Endothelial cell of umbilical vein (primary cell): Measurements from ENCODE around the gene ATXN7. TPM values are rescaled to one million over a fixed set of nuclear protein-coding genes. Genes with fewer than 3 reads are reported as not detected.

Experiments used
- BruUV-seq: library from RNA; stranded (reverse); fragments of 400-500 nt; replicated peaks from 2 replicates; lab custom pipeline; 2021; lab: Mats Ljungman, UMichigan
- CTCF ChIA-PET: fragments of 300-600, 350-600 bp; sonication (Branson Sonifier 250); formaldehyde crosslinking; loops from one replicate; lab custom pipeline; 2021; ENCODE audit warnings: antibody characterized with exemption, inconsistent platforms; lab: Charles Lee
- POLR2A ChIA-PET: fragments of 300-600, 350-600 bp; sonication (Branson Sonifier 250); formaldehyde crosslinking; loops from one replicate; lab custom pipeline; 2021; ENCODE audit warnings: antibody characterized with exemption, inconsistent platforms; lab: Charles Lee
- DNase-seq: peaks from one replicate; pipeline ENCODE4 v3.0.0-alpha.2; 2011; ENCODE audit warnings: low read depth, low spot score
- FAIRE-seq: peaks from 2 replicates; lab custom pipeline; 2011; peaks lifted over from hg19 to GRCh38; lab: Jason Lieb, UNC
- H2AFZ ChIP-seq: 2 replicates; pipeline ENCODE4 v1.6.0; 2012; ENCODE audit warnings: low read depth, low read length, control low read depth, inconsistent platforms
- H3K27ac ChIP-seq: 2 replicates; pipeline ENCODE4 v1.5.1; 2011; ENCODE audit warnings: low read depth, mild to moderate bottlenecking, control low read depth, low read length, moderate library complexity; ENCODE audit not compliant: insufficient read depth
- H3K27me3 ChIP-seq, 2 experiments: 2 replicates each; pipeline versions ENCODE4 v1.6.0 to v1.6.1; 2011; ENCODE audit warnings: low read length in 2 of 2, mixed read lengths in 1 of 2; ENCODE audit not compliant: control insufficient read depth in 2 of 2, insufficient read depth in 2 of 2
- H3K36me3 ChIP-seq, 2 experiments: 2 replicates in 1 of 2; 3 replicates in 1 of 2; pipeline ENCODE4 v1.5.1; 2011; ENCODE audit warnings: low read length in 2 of 2, mild to moderate bottlenecking in 1 of 2, moderate library complexity in 1 of 2; ENCODE audit not compliant: control insufficient read depth in 2 of 2, insufficient read depth in 2 of 2; ENCODE audit errors: extremely low read depth in 1 of 2
- H3K4me1 ChIP-seq: 3 replicates; pipeline ENCODE4 v1.5.1; 2011; ENCODE audit warnings: mild to moderate bottlenecking, low read length; ENCODE audit not compliant: control insufficient read depth, insufficient read depth; ENCODE audit errors: extremely low read depth
- H3K4me2 ChIP-seq: 2 replicates; pipeline ENCODE4 v1.6.1; 2011; ENCODE audit warnings: low read length, control low read depth, mixed read lengths; ENCODE audit not compliant: insufficient read depth
- H3K4me3 ChIP-seq, 3 experiments: fragments of 200-600 bp in 1 of 3; sonication (generic), shearing (Covaris generic) in 1 of 3; replicated peaks in 1 of 3; 2 replicates each; pipeline ENCODE4 v1.5.1; 2011 to 2016; ENCODE audit warnings: control low read depth in 3 of 3, low read length in 3 of 3, mild to moderate bottlenecking in 2 of 3, inconsistent platforms in 1 of 3, low read depth in 1 of 3, moderate library complexity in 1 of 3; ENCODE audit not compliant: insufficient read depth in 1 of 3
- H3K79me2 ChIP-seq: 2 replicates; pipeline ENCODE4 v1.6.0; 2012; ENCODE audit warnings: low read length, inconsistent platforms; ENCODE audit not compliant: control insufficient read depth, insufficient read depth
- H3K9ac ChIP-seq: replicated peaks from 2 replicates; pipeline ENCODE3; 2011; ENCODE audit warnings: low read length, control low read depth; ENCODE audit not compliant: insufficient read depth; ENCODE audit errors: extremely low read depth
- H3K9me1 ChIP-seq: replicated peaks from 3 replicates; pipeline ENCODE4 v1.6.0; 2011; ENCODE audit warnings: mild to moderate bottlenecking, low read length; ENCODE audit not compliant: control insufficient read depth, insufficient read depth; ENCODE audit errors: extremely low read depth
- H3K9me3 ChIP-seq: replicated peaks from 2 replicates; pipeline ENCODE4 v1.5.1; 2012; ENCODE audit warnings: low read length, inconsistent platforms; ENCODE audit not compliant: control insufficient read depth, insufficient read depth
- H4K20me1 ChIP-seq: replicated peaks from 2 replicates; pipeline ENCODE3; 2011; ENCODE audit warnings: mild to moderate bottlenecking, low read length; ENCODE audit not compliant: control insufficient read depth, insufficient read depth; ENCODE audit errors: extremely low read depth
- EZH2 ChIP-seq: IDR thresholded peaks from 2 replicates; pipeline ENCODE4 v1.6.1; 2012; ENCODE audit warnings: borderline replicate concordance, low read depth, mild to moderate bottlenecking, moderate library complexity, low read length, inconsistent platforms; ENCODE audit not compliant: severe bottlenecking
- FOS ChIP-seq: IDR thresholded peaks from 2 replicates; pipeline ENCODE4 v1.6.1; 2011; ENCODE audit warnings: mild to moderate bottlenecking, low read length, moderate library complexity, borderline replicate concordance; ENCODE audit not compliant: insufficient read depth
- GATA2 ChIP-seq: IDR thresholded peaks from 2 replicates; pipeline ENCODE4 v1.7.0; 2011; ENCODE audit warnings: low read depth, mild to moderate bottlenecking, moderate library complexity, mixed read lengths, low read length; ENCODE audit not compliant: insufficient read length, insufficient read depth
- JUN ChIP-seq: IDR thresholded peaks from 2 replicates; pipeline ENCODE4 v1.6.1; 2011; ENCODE audit warnings: borderline replicate concordance, low read depth; ENCODE audit not compliant: insufficient read length, insufficient read depth
- MYC ChIP-seq: IDR thresholded peaks from one replicate; pipeline ENCODE4 v1.6.1; 2011; ENCODE audit warnings: mild to moderate bottlenecking, low read depth, low read length
- POLR2A ChIP-seq: IDR thresholded peaks from 2 replicates; pipeline ENCODE4 v1.6.1; 2012; ENCODE audit warnings: low read depth, mild to moderate bottlenecking, control low read depth, low read length
- POLR2AphosphoS5 ChIP-seq: IDR thresholded peaks from 2 replicates; pipeline ENCODE4 v1.6.1; 2012; ENCODE audit warnings: low read depth, mild to moderate bottlenecking, control low read depth, low read length, moderate library complexity; ENCODE audit not compliant: insufficient read depth
- dilution Hi-C: fragments of 300-500 bp; cut with MboI; formaldehyde crosslinking; loops from one replicate; pipeline ENCODE4 v1.15.0; 2019; ENCODE audit warnings: low sequenced_read_pairs; ENCODE audit not compliant: extremely low pct_ligation_motif_present
- intact Hi-C: fragments of 100-400 bp; cut with micrococcal nuclease; formaldehyde crosslinking; loops from one replicate; pipeline ENCODE4 v1.10.0; 2022
- polyA plus RNA-seq, 4 experiments: library from polyadenylated mRNA; depleted of rRNA in 3 of 4; stranded (reverse) in 3 of 4; unstranded in 1 of 4; fragments of >200 nt; gene quantifications; 2 replicates each; pipeline versions ENCODE4 v1.2.1 to v1.2.3, GENCODE V29; 2011 to 2012; ENCODE audit warnings: missing spikeins in 1 of 4
- total RNA-seq: library from RNA; stranded (reverse); gene quantifications from 2 replicates; pipeline ENCODE4 v1.2.3, GENCODE V29; 2021
- TF ChIP-seq, protein P1 (sequence below), 2 donors: IDR thresholded peaks; 1 replicate in 1 of 2; 2 replicates in 1 of 2; pipeline ENCODE4 v1.5.1; 2011; ENCODE audit warnings: low read length in 2 of 2, mild to moderate bottlenecking in 2 of 2, moderate library complexity in 2 of 2, control low read depth in 1 of 2, inconsistent platforms in 1 of 2, low read depth in 1 of 2; ENCODE audit not compliant: insufficient read depth in 1 of 2; ENCODE audit errors: extremely low read depth in 1 of 2
- TF ChIP-seq, protein P2 (sequence below): IDR thresholded peaks from 2 replicates; pipeline ENCODE4 v1.6.1; 2011; ENCODE audit not compliant: insufficient read depth, insufficient read length

The ATXN7 gene
- total and polyA plus RNA-seq, 2 donors (not counting 3 experiments of a cell fraction or from before 2014, with no cell fraction given), result 21.2 to 34.7 TPM

DNA sequence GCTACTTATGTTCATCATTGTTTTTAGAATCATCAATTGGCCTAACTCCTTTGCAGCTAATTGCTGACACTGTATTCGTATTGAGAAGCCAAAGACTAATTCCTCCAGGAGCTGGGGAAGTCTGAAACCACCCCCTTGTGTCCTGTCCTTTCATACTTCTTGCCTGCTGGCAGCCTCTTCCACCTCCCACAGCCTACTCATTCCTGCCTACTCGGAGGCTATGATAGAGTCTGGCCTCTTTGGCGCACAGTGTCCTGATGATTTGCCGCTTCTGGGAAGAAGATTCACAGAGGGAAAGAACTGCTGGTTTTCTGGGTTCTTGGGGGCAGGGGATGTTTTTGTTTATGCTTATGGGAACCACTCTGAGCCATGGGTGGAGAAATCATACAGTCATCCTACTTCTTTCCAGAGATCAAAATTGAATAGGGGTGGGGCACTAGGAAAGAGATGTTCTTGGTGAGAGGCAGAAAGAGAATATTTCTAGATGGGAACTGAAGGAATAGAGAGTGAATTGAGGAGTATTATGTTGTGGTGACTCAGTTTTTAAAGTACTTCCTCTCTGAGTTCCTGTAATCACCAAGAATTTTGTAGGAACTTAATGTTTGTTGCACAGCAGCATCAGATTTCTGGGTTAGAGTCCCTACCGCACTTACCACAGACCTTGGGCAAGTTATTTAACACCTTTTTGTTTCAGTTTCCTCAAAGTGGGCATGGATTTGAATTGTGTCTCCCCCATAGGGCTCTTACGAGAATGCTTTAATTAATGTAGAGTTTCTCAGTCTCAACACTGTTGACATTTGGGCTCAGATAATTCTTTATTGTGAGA is 70.6 kb downstream of the ATXN7 start:
- TF ChIP-seq, protein P1, sequence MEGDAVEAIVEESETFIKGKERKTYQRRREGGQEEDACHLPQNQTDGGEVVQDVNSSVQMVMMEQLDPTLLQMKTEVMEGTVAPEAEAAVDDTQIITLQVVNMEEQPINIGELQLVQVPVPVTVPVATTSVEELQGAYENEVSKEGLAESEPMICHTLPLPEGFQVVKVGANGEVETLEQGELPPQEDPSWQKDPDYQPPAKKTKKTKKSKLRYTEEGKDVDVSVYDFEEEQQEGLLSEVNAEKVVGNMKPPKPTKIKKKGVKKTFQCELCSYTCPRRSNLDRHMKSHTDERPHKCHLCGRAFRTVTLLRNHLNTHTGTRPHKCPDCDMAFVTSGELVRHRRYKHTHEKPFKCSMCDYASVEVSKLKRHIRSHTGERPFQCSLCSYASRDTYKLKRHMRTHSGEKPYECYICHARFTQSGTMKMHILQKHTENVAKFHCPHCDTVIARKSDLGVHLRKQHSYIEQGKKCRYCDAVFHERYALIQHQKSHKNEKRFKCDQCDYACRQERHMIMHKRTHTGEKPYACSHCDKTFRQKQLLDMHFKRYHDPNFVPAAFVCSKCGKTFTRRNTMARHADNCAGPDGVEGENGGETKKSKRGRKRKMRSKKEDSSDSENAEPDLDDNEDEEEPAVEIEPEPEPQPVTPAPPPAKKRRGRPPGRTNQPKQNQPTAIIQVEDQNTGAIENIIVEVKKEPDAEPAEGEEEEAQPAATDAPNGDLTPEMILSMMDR (IDR thresholded peaks at IDR 0.05; ENCODE audit: extremely low read depth in 1 of 2, insufficient read depth in 1 of 2, low read depth in 1 of 2, low read length in 2 of 2), result no peak
- TF ChIP-seq FOS, result peak; percentile 38
- POLR2A ChIA-PET, result no interaction called here
- BruUV-seq, result no TSS peak
- FAIRE-seq (peak; percentile 43), DNase-seq (no peak)
- Histone ChIP-seq H3K79me2 (peaks cover 71% of the 10 kb centered on the region), H3K9ac (no peak overlapping the region), H3K36me3 (peaks cover 0 to 2% of the 10 kb centered on the region in 2 experiments), H3K4me1 (peaks cover 12% of the 10 kb centered on the region), H3K9me1 (no peaks in the 10 kb centered on the region), H3K4me3 (no peak overlapping the region), H4K20me1 (peaks cover 9% of the 10 kb centered on the region), H2AFZ (no peak overlapping the region), H3K9me3 (no peaks in the 10 kb centered on the region), H3K4me2 (no peak overlapping the region), H3K27ac (no peak overlapping the region), H3K27me3 (no peaks in the 10 kb centered on the region)
- intact Hi-C loops, result no loop called here
- CTCF ChIA-PET, result interaction anchor here (1.4 kb wide), 1 partner anchor 28 kb away, joined by 6 read pairs; no protein-coding TSS in a partner anchor
- dilution Hi-C loops, result no loop called here

DNA sequence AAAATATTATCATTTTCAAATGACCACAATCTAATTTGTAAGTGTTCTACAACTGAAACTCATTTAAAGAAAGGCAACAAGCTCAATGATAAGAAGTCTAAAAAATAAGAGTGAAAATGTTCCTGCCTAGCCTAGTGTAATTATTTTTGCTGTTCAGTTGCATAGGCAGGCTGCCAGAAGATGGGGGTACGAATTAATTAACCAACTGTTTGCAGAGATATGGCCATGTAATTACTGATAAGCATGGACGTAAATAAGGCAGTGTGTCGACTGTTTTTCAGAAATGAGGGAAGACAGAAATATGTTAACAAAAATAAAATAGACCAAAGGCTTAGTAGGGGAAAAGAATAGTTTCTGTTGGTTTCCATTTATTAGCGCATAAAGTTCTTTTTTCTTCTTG is 73.3 kb downstream of the ATXN7 start:
- dilution Hi-C loops, result no loop called here
- no peak for DNase-seq
- H3K9me1 ChIP-seq, result no peaks in the 10 kb centered on the region
- H3K9me3 ChIP-seq, result no peaks in the 10 kb centered on the region
- H3K79me2 ChIP-seq, result peaks cover 78% of the 10 kb centered on the region
- BruUV-seq, result no TSS peak
- no peak overlapping the region for H3K4me3 ChIP-seq
- H4K20me1 ChIP-seq, result peaks cover 10% of the 10 kb centered on the region
- no peak overlapping the region for H2AFZ ChIP-seq
- no peaks in the 10 kb centered on the region for H3K36me3 ChIP-seq
- intact Hi-C loops, result no loop called here
- TF ChIP-seq, protein P2, sequence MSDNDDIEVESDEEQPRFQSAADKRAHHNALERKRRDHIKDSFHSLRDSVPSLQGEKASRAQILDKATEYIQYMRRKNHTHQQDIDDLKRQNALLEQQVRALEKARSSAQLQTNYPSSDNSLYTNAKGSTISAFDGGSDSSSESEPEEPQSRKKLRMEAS, result no peak
- TF ChIP-seq MYC (no peak), FOS (no peak), GATA2 (no peak), POLR2A (no peak), POLR2AphosphoS5 (no peak), JUN (no peak), EZH2 (no peak)
- TF ChIP-seq, protein P1 (IDR thresholded peaks at IDR 0.05; ENCODE audit: extremely low read depth in 1 of 2, insufficient read depth in 1 of 2, low read depth in 1 of 2, low read length in 2 of 2), result no peak
- H3K27ac ChIP-seq, result no peak overlapping the region
- H3K9ac ChIP-seq, result no peak overlapping the region
- peaks cover 22% of the 10 kb centered on the region for H3K4me1 ChIP-seq
- ChIA-PET CTCF (interaction anchor here (1.2 kb wide), 1 partner anchor 9 kb away, joined by 7 read pairs; no protein-coding TSS in a partner anchor), POLR2A (no interaction called here)
- H3K27me3 ChIP-seq, result no peaks in the 10 kb centered on the region
- no peak overlapping the region for H3K4me2 ChIP-seq
- FAIRE-seq, result no peak
